Activated T-cell treated with anti-CD3 and anti-CD28 coated beads for 48 hours (primary cell): ENCODE data around the gene FAM3B.
"Not testable (repeated sequence)": the region's sequence is repeated elsewhere in the genome, so short reads cannot be mapped to it uniquely, and the experiment has no call there.

Source experiments
- DNase-seq: peaks from one replicate; pipeline ENCODE4 v3.0.0-alpha.2; 2020; ENCODE audit warnings: low read depth

Gene FAM3B

GRCh38 chr21:41350436-41351155, 34.0 kb downstream of the FAM3B start:
- no peak for DNase-seq

- no peak for DNase-seq
Observed at GRCh38 chr21:41357546-41357945, 40.9 kb downstream of the FAM3B start.

- no peak for DNase-seq
Observed at GRCh38 chr21:41358193-41359166, 41.9 kb downstream of the FAM3B start.

GRCh38 chr21:41359286-41359685, 42.7 kb downstream of the FAM3B start:
- DNase-seq, result no peak

GRCh38 chr21:41359754-41360071, 43.1 kb downstream of the FAM3B start:
- DNase-seq, result not testable (repeated sequence)

GRCh38 chr21:41360072-41360821, 43.6 kb downstream of the FAM3B start:
- no peak for DNase-seq

GRCh38 chr21:41361053-41361785, 44.6 kb downstream of the FAM3B start:
- DNase-seq, result no peak

GRCh38 chr21:41361786-41362604, 45.4 kb downstream of the FAM3B start, which contains the start of gene MX2:
Gene MX2 (plus strand): TSS chr21:41362027. CDS start chr21:41376907, 14,880 bp downstream.
- peak; percentile 60 for DNase-seq

- no peak for DNase-seq
Observed at GRCh38 chr21:41362605-41363369, 46.2 kb downstream of the FAM3B start.

GRCh38 chr21:41363370-41364270, 47.0 kb downstream of the FAM3B start:
- DNase-seq, result no peak

- DNase-seq, result no peak
Observed at GRCh38 chr21:41364308-41364707, 47.7 kb downstream of the FAM3B start.

- DNase-seq, result no peak
Observed at GRCh38 chr21:41365377-41366107, 48.9 kb downstream of the FAM3B start.

GRCh38 chr21:41366522-41367151, 50.0 kb downstream of the FAM3B start:
- DNase-seq, result no peak

- DNase-seq, result no peak
Observed at GRCh38 chr21:41367301-41367944, 50.8 kb downstream of the FAM3B start.

- no peak for DNase-seq
Observed at GRCh38 chr21:41367945-41368734, 51.5 kb downstream of the FAM3B start.

GRCh38 chr21:41368735-41369104, 52.1 kb downstream of the FAM3B start:
- no peak for DNase-seq
